ENCODE data around the gene B4GALNT3. TPM values are rescaled to one million over a fixed set of nuclear protein-coding genes. Genes with fewer than 3 reads are reported as not detected.

The B4GALNT3 gene
- total RNA-seq, 1 experiment from 2014 or later, result 77.9 TPM

DNA sequence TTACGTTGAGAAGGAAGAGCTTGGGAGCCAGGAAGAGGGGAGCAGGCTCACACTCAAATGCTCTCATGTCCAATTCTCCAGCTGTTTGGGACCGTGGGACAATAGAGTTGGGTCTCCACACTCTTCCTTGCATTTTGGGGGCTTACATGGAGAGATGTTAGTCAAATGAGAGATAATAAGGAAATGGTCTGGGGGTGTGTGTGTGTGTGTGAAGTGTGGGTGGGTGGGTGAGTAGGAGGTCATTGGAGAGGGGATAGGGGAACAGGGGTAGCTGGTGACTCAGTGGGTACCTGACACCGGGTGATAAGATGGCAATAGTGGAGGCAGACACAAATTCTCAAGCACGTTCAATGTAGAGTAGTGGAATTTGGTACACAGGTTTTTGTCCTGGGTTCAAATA is 68.0 kb downstream of the B4GALNT3 start:
- ChIA-PET CTCF (interaction anchor here (0.5 to 0.9 kb wide), 2 partner anchors 20 to 48 kb away, joined by 3 read pairs; no protein-coding TSS in a partner anchor), POLR2A (no interaction called here)
- peaks cover 11% of the 10 kb centered on the region for H3K4me1 ChIP-seq

DNA sequence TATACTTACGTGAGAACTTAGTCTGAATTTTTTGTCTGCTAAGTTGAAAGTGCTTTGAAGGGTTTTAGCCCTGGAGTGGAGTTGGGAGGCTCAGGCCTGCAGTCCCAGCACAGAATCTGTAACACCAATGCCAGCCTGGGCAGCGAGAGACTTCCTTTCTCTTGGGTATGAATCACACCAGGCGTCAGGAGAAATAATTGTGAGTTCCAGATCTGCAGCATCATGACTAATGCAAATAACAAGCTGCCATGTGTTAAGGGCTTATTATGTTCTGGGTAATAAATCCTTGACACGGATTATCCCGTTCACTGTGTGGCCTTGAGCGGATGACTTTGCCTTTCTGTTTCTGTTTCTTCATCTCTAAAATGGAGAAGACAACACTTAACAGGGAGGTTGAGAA is 70.6 kb downstream of the B4GALNT3 start:
- no peak overlapping the region for H3K4me3 ChIP-seq (ENCODE audit: low read depth, low read length)
- peaks cover 22% of the 10 kb centered on the region for H3K9me3 Mint-ChIP-seq (ENCODE audit: unreplicated experiment)
- H3K4me1 ChIP-seq, result peaks cover 7% of the 10 kb centered on the region
- ChIA-PET CTCF (no interaction called here), POLR2A (interaction anchor here (0.5 kb wide), 1 partner anchor 39 kb away, joined by 5 read pairs; no protein-coding TSS in a partner anchor)
- H3K27me3 Mint-ChIP-seq (ENCODE audit: insufficient read depth, unreplicated experiment), result no peaks in the 10 kb centered on the region
- BruUV-seq (replicated peaks), result no TSS peak
- H3K4me3 Mint-ChIP-seq (ENCODE audit: unreplicated experiment), result no peak overlapping the region
- no peak overlapping the region for H3K27ac Mint-ChIP-seq (ENCODE audit: unreplicated experiment)
- H3K27me3 ChIP-seq (replicated peaks; ENCODE audit: control insufficient read depth, insufficient read depth, low read length), result no peaks in the 10 kb centered on the region
- intact Hi-C loops (cut with micrococcal nuclease; ENCODE audit: unreplicated experiment), result no loop called here
- H3K36me3 ChIP-seq (ENCODE audit: control insufficient read depth, insufficient read depth, low read length), result peaks cover 1% of the 10 kb centered on the region; the same call in 1 of the 2 replicates
- H3K4me1 Mint-ChIP-seq (ENCODE audit: low read depth, unreplicated experiment), result peaks cover 21% of the 10 kb centered on the region
- TF ChIP-seq, protein P1, sequence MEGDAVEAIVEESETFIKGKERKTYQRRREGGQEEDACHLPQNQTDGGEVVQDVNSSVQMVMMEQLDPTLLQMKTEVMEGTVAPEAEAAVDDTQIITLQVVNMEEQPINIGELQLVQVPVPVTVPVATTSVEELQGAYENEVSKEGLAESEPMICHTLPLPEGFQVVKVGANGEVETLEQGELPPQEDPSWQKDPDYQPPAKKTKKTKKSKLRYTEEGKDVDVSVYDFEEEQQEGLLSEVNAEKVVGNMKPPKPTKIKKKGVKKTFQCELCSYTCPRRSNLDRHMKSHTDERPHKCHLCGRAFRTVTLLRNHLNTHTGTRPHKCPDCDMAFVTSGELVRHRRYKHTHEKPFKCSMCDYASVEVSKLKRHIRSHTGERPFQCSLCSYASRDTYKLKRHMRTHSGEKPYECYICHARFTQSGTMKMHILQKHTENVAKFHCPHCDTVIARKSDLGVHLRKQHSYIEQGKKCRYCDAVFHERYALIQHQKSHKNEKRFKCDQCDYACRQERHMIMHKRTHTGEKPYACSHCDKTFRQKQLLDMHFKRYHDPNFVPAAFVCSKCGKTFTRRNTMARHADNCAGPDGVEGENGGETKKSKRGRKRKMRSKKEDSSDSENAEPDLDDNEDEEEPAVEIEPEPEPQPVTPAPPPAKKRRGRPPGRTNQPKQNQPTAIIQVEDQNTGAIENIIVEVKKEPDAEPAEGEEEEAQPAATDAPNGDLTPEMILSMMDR (IDR thresholded peaks at IDR 0.05; ENCODE audit: insufficient read depth in 1 of 2, low read depth in 1 of 2, low read length in 1 of 2, severe bottlenecking in 1 of 2, unreplicated experiment in 1 of 2), result no peak
- DNase-seq, result no peak
- peaks cover 6% of the 10 kb centered on the region for H3K9me3 ChIP-seq
- H3K36me3 Mint-ChIP-seq (ENCODE audit: insufficient read depth, unreplicated experiment), result peaks cover 27% of the 10 kb centered on the region

More for the DNA sequence above, 68.0 kb downstream of the B4GALNT3 start:
- H3K36me3 ChIP-seq (ENCODE audit: control insufficient read depth, insufficient read depth, low read length), result peaks cover 1% of the 10 kb centered on the region; the same call in 1 of the 2 replicates
- Mint-ChIP-seq H3K9me3 (ENCODE audit: unreplicated experiment) (peaks cover 22% of the 10 kb centered on the region), H3K4me1 (ENCODE audit: low read depth, unreplicated experiment) (peaks cover 21% of the 10 kb centered on the region), H3K4me3 (ENCODE audit: unreplicated experiment) (no peak overlapping the region), H3K27ac (ENCODE audit: unreplicated experiment) (no peak overlapping the region), H3K27me3 (ENCODE audit: insufficient read depth, unreplicated experiment) (no peaks in the 10 kb centered on the region), H3K36me3 (ENCODE audit: insufficient read depth, unreplicated experiment) (peaks cover 34% of the 10 kb centered on the region)
- intact Hi-C loops (cut with micrococcal nuclease; ENCODE audit: unreplicated experiment), result no loop called here
- no TSS peak for BruUV-seq (replicated peaks)
- H3K4me3 ChIP-seq (ENCODE audit: low read depth, low read length), result no peak overlapping the region
- DNase-seq, result no peak
- TF ChIP-seq, protein P1 (IDR thresholded peaks at IDR 0.05; ENCODE audit: insufficient read depth in 1 of 2, low read depth in 1 of 2, low read length in 1 of 2, severe bottlenecking in 1 of 2, unreplicated experiment in 1 of 2), result no peak
- H3K9me3 ChIP-seq, result peaks cover 6% of the 10 kb centered on the region
- no peaks in the 10 kb centered on the region for H3K27me3 ChIP-seq (replicated peaks; ENCODE audit: control insufficient read depth, insufficient read depth, low read length)

DNA sequence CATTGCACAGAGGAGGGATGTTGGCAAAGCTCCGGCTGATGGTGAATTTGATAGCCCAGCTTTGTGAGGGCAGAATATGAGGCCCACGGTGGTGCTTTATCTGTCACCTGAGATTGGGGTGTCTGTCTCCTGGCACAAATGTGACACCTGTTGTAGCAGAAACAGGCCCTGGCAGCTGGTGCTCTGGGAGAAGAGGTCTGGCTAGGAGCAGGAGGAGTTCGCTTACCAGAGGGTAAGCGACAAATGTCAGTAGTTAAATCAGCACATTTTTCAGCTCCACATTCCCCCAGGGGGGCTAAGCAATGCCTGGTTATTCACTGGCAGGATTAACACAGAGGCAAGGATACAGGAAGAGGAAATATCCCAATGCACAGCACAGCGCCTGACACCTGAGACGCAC is 71.1 kb downstream of the B4GALNT3 start:
- no peak overlapping the region for H3K4me3 ChIP-seq (ENCODE audit: low read depth, low read length)
- peaks cover 1% of the 10 kb centered on the region; the same call in 1 of the 2 replicates for H3K36me3 ChIP-seq (ENCODE audit: control insufficient read depth, insufficient read depth, low read length)
- peaks cover 7% of the 10 kb centered on the region for H3K4me1 ChIP-seq
- peaks cover 6% of the 10 kb centered on the region for H3K9me3 ChIP-seq
- Mint-ChIP-seq H3K9me3 (ENCODE audit: unreplicated experiment) (peaks cover 22% of the 10 kb centered on the region), H3K27ac (ENCODE audit: unreplicated experiment) (no peak overlapping the region), H3K4me1 (ENCODE audit: low read depth, unreplicated experiment) (peaks cover 21% of the 10 kb centered on the region), H3K36me3 (ENCODE audit: insufficient read depth, unreplicated experiment) (peaks cover 33% of the 10 kb centered on the region), H3K4me3 (ENCODE audit: unreplicated experiment) (no peak overlapping the region), H3K27me3 (ENCODE audit: insufficient read depth, unreplicated experiment) (no peaks in the 10 kb centered on the region)
- CTCF ChIA-PET, result no interaction called here
- no peak for DNase-seq
- no peaks in the 10 kb centered on the region for H3K27me3 ChIP-seq (replicated peaks; ENCODE audit: control insufficient read depth, insufficient read depth, low read length)
- intact Hi-C loops (cut with micrococcal nuclease; ENCODE audit: unreplicated experiment), result no loop called here
- TF ChIP-seq, protein P1 (IDR thresholded peaks at IDR 0.05; ENCODE audit: insufficient read depth in 1 of 2, low read depth in 1 of 2, low read length in 1 of 2, severe bottlenecking in 1 of 2, unreplicated experiment in 1 of 2), result no peak
- POLR2A ChIA-PET, result no interaction called here
- BruUV-seq (replicated peaks), result no TSS peak
